GM18517 (cell line): ENCODE results near the gene ERICH6.

ENCODE experiments used
- ATAC-seq: cut with Tn5 transposase; IDR thresholded peaks from one replicate; pipeline ENCODE4 v1.9.1; 2021; ENCODE audit warnings: mild to moderate bottlenecking, moderate library complexity; ENCODE audit not compliant: unreplicated experiment

The ERICH6 gene

GRCh38 chr3:150703756-150704344, at the start of gene ERICH6:
Gene ERICH6, minus strand, starts transcription at chr3:150703920. Its CDS starts 22 bp downstream, at chr3:150703898.
- ATAC-seq: peak; percentile 96

- ATAC-seq: no peak
Observed at GRCh38 chr3:150751781-150752263, 48.1 kb upstream of the ERICH6 start.

- ATAC-seq: no peak
Observed at GRCh38 chr3:150749255-150749654, 45.5 kb upstream of the ERICH6 start.

GRCh38 chr3:150748684-150749047, 44.9 kb upstream of the ERICH6 start:
- ATAC-seq: no peak

DNA sequence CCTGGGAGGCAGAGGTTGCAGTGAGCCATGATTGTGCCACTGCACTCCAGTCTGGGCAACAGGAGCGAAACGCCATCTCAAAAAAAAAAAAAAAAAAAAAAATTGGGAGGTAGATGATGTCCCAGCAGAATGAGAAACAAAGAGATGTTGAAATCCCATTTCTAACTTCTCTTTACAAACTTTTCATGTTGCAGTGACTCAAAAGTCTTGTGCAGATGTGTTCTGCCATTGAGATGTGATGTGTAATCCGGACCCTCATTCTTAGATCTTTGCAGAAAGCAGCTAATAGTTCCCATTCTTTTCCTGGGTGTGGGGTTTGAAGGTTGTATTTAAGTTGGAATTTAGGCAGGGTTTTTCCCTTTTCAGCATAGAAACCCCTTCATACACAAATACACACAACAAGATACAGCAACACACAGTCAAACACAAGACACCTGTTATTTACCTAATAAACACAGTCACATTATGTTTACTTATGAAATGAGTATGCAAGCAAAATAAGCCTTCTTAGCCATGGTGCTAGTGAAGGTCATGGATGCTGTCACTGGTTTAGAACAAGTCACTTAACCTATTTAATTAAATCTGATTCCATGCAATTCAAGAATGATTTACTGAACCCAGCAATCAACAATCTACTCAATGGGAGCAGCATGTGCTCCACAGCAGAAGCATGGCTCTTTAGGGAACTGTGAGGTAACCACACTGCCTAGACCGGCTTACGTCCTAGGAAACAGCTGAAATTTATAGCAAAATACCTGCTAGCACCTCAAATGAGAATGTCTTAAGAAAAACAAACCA, 44.4 kb upstream of the ERICH6 start:
- ATAC-seq: no peak

DNA sequence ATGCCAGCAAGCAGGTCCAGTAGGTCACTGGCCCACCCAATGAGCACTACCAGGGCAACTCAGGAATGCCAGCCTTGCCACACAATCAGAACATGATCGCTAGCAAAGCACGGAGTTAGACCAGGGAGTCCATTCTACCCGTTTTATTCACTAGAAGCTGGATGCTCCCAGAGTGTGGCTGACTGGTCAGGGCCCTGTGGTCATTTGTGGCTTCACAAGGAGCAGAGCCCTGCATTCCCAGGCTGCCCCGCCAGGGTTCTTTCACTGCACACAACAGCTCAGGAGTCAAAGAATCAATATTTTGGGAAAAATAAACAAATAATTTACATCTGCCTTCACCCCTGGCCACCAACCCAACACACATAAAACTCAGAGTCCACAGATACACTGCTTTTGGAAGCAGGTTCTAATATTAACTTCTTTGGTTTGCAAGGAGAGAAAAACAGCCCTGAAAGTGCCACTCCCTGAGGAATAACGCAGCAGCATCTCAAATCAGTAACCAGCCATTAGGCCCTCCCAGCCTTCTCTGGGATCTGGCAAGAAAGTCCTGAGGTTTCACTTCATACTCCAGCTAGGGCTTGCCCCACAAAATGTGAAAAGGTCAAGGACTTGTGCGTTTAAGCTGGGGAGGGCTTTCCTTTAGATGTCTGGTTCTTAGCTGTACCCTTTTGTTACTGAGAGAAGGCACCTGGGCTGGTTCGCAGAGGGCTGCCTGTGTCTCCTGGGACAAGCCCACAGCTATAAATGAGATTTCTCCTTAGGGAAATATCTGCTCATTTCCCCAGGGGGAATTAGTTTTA, 43.3 kb upstream of the ERICH6 start:
- no peak for ATAC-seq

GRCh38 chr3:150745832-150746231, 42.1 kb upstream of the ERICH6 start:
- ATAC-seq: no peak

DNA sequence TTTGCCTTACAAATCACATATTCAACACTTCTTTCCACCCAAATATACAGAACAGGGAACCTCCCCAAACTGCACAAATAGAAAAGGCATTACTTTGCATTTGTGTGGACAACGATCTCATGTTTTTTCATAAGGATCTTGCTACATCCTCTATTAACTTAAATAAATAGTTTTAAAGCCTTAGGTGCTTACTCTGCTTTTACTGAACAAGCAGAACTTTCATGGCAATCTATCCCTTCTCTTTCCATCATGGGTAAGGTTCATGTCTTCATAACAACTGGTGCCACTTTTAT, 41.1 kb upstream of the ERICH6 start:
- ATAC-seq: no peak

DNA sequence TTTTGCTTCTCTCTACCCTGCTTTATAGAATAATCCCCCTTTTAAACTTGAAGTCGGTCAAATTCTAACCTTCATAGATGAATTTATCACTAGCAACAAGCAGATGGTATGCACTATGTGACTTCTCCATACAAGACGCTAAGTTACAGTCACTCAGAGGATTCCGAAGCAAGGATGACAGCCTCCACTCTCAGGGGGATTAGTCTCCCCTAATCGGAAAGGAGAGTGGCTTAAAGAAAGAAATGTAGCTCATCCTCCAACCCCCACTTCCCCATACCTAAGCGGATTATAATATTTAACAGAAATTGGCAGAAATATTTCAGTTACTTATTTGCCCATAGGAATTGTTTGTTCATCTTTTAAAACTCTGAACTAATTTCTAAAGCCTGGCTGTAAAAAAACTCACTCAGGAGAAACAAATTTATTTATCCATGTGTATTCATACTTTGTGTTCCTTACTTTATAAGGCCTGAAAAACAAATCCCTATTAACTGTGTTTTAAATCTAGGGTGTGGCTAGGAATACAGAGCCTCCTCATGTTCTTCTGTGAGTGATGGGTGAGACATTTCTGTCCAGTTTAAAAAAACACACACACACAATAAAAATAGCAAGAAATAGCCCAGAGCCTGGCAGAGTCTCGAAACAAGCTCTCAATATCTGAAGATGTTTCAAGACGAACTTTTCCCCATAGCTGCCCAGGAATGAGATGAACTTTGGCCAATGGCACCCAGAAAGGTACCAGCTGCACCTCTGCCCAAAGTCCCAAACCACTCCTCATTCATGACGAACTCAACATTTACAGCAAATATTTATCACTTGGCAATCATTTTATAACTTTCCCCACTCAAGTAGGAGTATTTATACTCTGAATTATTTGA, 40.6 kb upstream of the ERICH6 start:
- ATAC-seq: no peak

GRCh38 chr3:150743508-150743907, 39.8 kb upstream of the ERICH6 start:
- no peak for ATAC-seq

DNA sequence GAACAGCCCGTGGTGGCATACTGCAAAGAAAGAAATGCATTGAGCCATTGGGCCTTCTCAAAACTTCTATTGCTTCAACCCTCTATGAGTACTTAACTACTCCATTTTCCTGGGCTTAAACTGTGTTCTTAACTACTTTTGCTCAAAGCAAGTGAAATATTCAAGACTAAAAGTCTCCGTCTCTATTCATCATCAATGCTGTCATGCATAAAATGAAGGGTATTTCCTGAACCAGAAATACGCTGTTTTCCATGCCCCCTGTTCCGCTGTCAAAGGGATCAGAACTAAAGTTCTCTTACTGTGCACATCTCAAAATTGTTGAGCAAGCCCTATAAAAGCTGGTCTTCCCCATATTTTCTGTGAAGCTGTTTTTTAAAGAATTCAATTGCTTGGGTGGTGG, 39.0 kb upstream of the ERICH6 start:
- no peak for ATAC-seq

- ATAC-seq: no peak
Observed at GRCh38 chr3:150742141-150742523, 38.4 kb upstream of the ERICH6 start.

GRCh38 chr3:150741497-150742140, 37.9 kb upstream of the ERICH6 start:
- no peak for ATAC-seq

- no peak for ATAC-seq
Observed at GRCh38 chr3:150740733-150741496, 37.2 kb upstream of the ERICH6 start.

DNA sequence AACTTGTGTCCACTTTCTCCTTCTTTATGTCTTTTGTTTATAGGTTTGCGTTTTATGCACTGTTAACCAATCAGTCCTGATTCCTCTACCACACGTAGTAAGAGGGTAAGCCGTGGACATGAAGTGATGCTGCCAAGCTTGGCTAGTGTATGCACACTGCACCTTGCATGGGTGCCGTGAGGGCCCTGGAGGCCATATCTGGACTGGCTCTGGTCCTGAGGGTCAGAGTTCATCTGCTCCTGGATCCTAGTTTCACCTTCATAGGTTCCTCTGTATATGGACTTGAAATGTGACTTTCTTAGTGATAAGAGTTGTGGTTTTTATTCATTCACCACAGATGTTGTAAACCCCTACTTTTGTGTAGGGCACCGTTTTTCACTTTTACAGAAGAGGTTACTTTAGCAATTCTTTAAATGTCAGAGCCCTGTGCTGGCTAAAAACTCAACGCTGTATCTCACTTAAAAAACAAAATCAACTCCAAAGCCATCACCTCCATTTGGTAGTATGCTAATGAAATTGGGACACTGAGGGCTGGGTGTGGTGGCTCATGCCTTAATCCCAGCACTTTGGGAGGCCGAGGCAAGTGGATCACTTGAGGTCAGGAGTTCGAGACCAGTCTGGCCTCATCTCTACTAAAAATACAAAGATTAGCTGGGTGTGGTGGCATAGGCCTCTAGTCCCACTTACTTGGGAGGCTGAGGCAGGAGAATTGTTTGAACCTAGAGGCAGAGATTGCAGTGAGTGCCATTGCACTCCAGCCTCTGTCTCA, 36.3 kb upstream of the ERICH6 start:
- no peak for ATAC-seq

DNA sequence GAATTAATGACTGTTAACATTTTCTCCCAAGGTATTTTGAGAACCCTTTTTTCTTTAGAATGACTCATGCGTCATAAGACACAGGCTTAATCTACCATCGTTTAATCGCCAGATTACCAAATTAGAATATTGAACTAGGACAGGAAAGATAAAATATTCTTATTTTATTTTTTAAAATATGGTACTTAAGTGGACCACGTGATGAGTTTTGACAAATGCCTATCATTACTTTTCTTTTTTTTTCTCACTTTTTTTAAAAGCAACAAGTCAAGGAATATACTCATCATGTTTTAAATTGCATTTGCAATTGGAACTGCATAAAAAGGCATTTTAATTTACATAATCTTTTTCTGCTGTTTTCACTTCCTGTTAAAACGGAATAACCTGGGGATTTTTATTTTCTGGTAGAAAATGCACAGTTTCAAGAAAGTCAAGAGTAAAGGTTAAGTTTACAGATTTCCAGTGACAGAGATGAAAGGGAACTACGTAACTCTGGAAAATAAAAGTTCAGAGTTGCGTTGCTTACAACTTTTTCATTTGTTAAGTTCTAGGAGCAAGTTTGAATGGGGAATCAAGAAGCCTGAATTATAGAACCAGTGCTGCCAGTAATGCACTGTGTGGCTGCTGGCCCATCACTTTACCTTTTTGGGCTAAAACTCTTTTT, 35.6 kb upstream of the ERICH6 start:
- ATAC-seq: no peak

GRCh38 chr3:150738688-150739087, 35.0 kb upstream of the ERICH6 start:
- no peak for ATAC-seq

- ATAC-seq: no peak
Observed at GRCh38 chr3:150737874-150738679, 34.4 kb upstream of the ERICH6 start.
